Omental fat pad (tissue), 4 donors: ENCODE data around the gene SPEF1. TPM values are rescaled to one million over a fixed set of nuclear protein-coding genes. Genes with fewer than 3 reads are reported as not detected.

Experiments used
- ATAC-seq: fragments of 150-250 bp; one replicate; pipeline ENCODE4 v1.9.1; 2016; ENCODE audit warnings: mild to moderate bottlenecking, moderate library complexity; ENCODE audit not compliant: low FRiP score
- DNase-seq: peaks from one replicate; pipeline ENCODE4 v3.0.0-alpha.2; 2019; ENCODE audit warnings: low spot score
- total RNA-seq, 4 donors: library from RNA; depleted of rRNA; stranded (reverse); fragments of >200 nt; gene quantifications; one replicate each; pipeline ENCODE4 v1.1.0, GENCODE V29; 2016
- TF ChIP-seq, protein P1 (sequence below), 3 donors: fragments of 450-650 bp; IDR thresholded peaks; one replicate each; pipeline ENCODE4 v1.5.1; 2016 to 2017; ENCODE audit warnings: antibody characterized with exemption in 3 of 3, mild to moderate bottlenecking in 3 of 3, moderate library complexity in 2 of 3

The SPEF1 gene
- total RNA-seq, 4 donors from 2014 or later, result 0.56 TPM; not detected in 3

DNA sequence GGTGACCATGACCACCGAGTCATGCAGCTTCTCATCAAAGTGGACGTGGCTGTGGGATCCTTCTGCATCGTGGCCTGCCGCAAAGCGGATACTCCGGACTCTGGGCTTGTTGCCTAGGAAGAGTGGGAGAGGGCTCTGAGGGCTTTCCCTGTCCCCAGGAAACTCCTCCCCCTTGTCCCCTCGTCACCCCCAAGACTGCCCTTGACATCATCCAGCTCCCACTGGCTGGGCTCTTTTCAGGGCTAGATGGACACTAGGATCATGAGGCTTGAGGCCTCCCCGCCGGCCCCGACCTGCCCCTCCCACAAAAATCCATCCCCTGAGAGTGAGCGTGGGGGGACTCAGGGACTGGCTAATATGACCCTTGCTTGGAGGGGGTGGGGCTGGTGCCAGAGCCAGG, 22.7 kb downstream of the SPEF1 start:
- DNase-seq (no peak), ATAC-seq (peak; percentile 5)
- TF ChIP-seq, protein P1, sequence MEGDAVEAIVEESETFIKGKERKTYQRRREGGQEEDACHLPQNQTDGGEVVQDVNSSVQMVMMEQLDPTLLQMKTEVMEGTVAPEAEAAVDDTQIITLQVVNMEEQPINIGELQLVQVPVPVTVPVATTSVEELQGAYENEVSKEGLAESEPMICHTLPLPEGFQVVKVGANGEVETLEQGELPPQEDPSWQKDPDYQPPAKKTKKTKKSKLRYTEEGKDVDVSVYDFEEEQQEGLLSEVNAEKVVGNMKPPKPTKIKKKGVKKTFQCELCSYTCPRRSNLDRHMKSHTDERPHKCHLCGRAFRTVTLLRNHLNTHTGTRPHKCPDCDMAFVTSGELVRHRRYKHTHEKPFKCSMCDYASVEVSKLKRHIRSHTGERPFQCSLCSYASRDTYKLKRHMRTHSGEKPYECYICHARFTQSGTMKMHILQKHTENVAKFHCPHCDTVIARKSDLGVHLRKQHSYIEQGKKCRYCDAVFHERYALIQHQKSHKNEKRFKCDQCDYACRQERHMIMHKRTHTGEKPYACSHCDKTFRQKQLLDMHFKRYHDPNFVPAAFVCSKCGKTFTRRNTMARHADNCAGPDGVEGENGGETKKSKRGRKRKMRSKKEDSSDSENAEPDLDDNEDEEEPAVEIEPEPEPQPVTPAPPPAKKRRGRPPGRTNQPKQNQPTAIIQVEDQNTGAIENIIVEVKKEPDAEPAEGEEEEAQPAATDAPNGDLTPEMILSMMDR (IDR thresholded peaks at IDR 0.05), result no peak

DNA sequence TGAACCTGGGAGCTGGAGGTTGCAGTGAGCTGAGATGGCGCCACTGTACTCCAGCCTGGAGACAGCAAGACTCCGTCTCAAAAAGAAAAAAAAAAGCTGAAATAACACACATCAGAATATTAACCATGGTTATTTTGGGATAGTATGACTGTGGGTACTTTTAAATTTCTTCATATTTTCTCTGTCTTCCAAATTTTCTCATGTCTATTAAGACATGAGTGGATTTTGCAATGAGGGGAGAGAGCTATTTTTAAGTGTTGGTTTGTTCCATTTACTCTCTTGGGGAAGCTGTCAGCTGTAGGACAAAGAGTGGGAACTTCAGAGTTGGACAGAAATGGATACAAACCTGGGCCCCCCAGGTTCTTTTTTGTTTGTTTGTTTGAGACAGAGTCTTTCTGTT, 24.0 kb downstream of the SPEF1 start:
- no peak for DNase-seq
- no peak for ATAC-seq
- TF ChIP-seq, protein P1 (IDR thresholded peaks at IDR 0.05), result no peak

DNA sequence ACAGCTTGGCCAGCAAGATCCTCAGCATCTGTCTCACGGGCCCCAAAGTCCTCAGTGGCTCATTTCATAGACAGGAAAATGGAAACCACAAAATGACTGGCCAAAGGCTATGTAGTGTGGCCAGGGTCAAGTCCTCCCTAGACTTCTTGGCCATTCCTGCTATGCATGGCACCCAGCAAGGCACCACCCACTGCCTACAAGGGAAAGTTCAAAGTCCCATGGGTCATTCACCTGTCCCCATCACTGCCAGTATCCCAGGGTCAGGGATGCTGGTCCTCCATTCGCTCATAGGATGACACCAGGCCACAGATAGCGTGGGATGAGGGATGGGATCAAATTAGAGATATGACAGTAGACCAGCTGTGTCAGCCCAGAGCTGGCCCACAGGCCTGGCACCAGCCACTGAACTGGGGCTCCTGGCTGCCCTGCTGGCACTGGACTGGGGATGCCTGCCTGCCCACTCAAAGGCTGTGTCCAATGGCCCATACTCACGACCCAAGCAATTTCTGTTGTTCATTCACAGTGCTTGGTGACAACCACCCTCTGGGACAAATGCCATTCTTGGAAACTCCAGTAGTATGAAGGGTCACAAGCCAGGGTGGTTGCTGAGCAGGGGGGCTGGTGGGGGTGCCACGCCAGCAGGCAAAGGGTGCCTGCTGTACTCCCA, 25.3 kb downstream of the SPEF1 start:
- ATAC-seq, result no peak
- TF ChIP-seq, protein P1 (IDR thresholded peaks at IDR 0.05), result no peak
- DNase-seq, result no peak

DNA sequence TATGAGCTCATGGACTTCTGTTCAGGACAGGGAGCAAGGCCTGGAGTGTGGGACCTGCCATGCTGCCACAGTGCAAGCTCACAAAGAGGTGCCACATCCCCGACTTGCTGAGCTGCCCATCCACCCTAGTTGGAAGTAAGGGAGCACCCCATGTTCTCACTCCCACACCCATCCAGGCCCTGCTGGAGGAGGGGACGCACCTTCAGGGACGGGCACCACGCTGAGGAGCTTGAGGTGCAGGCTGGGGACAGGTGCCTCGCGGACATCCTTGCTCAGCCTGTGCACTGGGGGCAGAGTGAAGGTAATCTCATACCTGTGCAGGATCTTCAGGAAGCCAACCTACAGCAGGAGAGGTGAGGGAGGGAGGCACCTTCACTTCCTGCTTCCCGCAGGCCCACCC, 26.0 kb downstream of the SPEF1 start:
- no peak for DNase-seq

DNA sequence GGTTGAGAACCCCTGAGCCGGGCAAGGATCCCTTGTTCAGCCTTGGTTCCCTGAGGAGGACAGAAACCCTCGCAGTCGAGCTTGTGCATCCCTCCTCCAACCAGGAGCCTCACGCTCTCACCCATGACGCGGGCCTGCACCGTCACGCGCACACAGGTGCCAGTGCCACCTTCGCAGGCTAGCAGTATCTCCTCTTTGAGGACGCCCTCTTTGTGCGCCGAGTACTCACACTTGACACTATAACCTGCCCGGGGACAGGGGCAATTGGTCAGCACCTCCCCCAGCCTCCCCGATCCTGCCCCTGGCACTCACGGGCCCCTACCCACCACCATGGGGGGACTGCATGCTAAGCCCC, 27.0 kb downstream of the SPEF1 start:
- TF ChIP-seq, protein P1 (IDR thresholded peaks at IDR 0.05), result no peak
- DNase-seq (no peak), ATAC-seq (no peak)

More for the DNA sequence above, 26.0 kb downstream of the SPEF1 start:
- no peak for ATAC-seq
- TF ChIP-seq, protein P1 (IDR thresholded peaks at IDR 0.05), result no peak

DNA sequence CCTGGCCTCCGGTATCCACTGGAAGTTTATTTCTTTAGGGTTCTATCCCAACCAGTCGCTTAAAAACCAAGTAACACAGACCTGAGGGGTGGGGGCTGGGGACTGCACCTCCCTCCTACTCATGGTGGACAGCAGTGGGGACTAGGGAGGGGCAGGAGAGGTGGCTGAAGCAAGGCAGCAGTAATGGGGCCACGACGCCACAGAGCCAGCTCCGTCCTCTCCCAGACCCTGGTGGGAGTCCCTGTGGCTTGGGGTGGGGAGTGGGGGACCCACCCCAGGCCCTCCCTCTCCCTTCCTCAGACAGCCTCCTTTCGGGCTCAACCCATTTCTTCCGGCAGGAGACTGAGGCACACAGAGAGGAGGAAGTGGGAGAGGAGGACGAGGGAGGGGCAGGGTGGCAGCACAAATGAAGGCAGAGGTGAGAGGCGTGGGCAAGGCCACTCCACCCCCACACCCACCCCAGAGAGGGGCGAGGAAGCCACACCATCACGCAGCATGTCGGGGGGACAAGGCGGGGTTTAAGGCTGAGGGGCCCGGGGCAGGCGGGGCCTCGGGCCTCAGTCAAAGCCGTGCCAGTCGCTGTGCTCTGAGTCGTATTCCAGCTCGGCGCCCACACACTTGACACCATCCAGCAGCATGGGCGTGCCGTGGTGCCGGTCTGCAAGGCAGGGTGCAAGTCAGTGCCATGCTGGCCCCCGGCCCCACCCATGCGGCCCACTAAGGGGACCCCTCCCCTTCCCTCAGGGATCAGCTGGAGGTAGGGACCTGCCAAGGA, 27.6 kb downstream of the SPEF1 start:
- ATAC-seq (no peak), DNase-seq (no peak)
- TF ChIP-seq, protein P1 (IDR thresholded peaks at IDR 0.05), result no peak

DNA sequence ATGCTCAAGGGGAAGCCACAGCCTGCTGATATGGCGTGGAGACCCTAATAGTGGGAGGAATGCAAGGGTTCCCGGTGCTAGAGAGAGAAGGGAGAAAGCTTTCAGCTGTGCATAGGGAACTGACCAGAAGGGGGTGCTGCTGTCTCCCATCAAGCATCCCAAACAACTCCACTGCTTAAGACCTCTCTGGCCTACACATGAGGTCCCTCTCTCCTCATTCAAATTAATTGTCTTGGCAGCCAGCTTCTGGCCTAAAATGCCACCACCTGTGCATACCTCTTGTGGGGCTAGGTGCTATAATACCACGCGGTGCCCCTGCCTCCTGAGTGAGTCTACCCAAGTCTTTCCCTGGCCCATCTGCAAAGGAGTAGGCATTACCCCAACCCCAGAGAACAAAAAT, 28.1 kb downstream of the SPEF1 start:
- peak; percentile 46 for ATAC-seq
- DNase-seq, result peak; percentile 73
- TF ChIP-seq, protein P1 (IDR thresholded peaks at IDR 0.05), result peak in 1 of 3 donors; percentile 75
